Mesenteric fat pad (tissue), 1 donor: Measurements from ENCODE around the gene CALHM2. TPM values are rescaled to one million over a fixed set of nuclear protein-coding genes. Genes with fewer than 3 reads are reported as not detected.
"Not testable (repeated sequence)": the region's sequence is repeated elsewhere in the genome, so short reads cannot be mapped to it uniquely, and the experiment has no call there.

Experiments used
- DNase-seq: peaks from one replicate; pipeline ENCODE4 v3.0.0-alpha.2; 2020; ENCODE audit warnings: low spot score
- long read RNA-seq: library from polyadenylated mRNA; unstranded; transcript quantifications from one replicate; pipeline ENCODE4 v2.0.0, GENCODE V29; 2020
- total RNA-seq: library from RNA; stranded (reverse); fragmentation: NEBNext Ultra II Directional; extraction: Animal tissue kit (Norgen Biotek cat#: 25700); gene quantifications from one replicate; pipeline ENCODE4 v1.2.1, GENCODE V29; 2021
- donor health status: DM: yes; HTN: yes; CAD: no.

CALHM2 gene
- 40.3 TPM for total RNA-seq
- long read RNA-seq, transcript CALHM2-201 (4 exons, 1,859 nt), result minor isoform, 15 of 139 reads
- long read RNA-seq, transcript CALHM2-202 (4 exons, 1,843 nt), result major isoform, 18 of 139 reads
- long read RNA-seq, partial matches to known transcripts, result 64 of 139 reads
- long read RNA-seq, other reads (novel, unspliced or antisense), result 41 of 139 reads

GRCh38 chr10:103451831-103452505, at the start of gene CALHM2:
TSS of gene CALHM2 (minus strand) at chr10:103452370. CDS start at chr10:103449941, 2,429 bp downstream.
- DNase-seq, result no peak

- no peak for DNase-seq
Measured at GRCh38 chr10:103501186-103501585, 49.0 kb upstream of the CALHM2 start.

GRCh38 chr10:103500481-103500880, 48.3 kb upstream of the CALHM2 start:
- DNase-seq, result no peak

- no peak for DNase-seq
Measured at GRCh38 chr10:103499881-103500280, 47.7 kb upstream of the CALHM2 start.

GRCh38 chr10:103498936-103499638, 46.9 kb upstream of the CALHM2 start:
- no peak for DNase-seq

GRCh38 chr10:103497161-103497915, 45.2 kb upstream of the CALHM2 start:
- no peak for DNase-seq

GRCh38 chr10:103495321-103495720, 43.2 kb upstream of the CALHM2 start:
- no peak for DNase-seq

- no peak for DNase-seq
Measured at GRCh38 chr10:103493916-103494877, 42.0 kb upstream of the CALHM2 start.

GRCh38 chr10:103493362-103493915, 41.3 kb upstream of the CALHM2 start, which contains the start of gene NEURL1:
TSS of gene NEURL1 (plus strand) at chr10:103493705. CDS start at chr10:103494388, 683 bp downstream.
- no peak for DNase-seq

GRCh38 chr10:103492655-103493261, 40.6 kb upstream of the CALHM2 start:
- DNase-seq, result no peak

- DNase-seq, result no peak
Measured at GRCh38 chr10:103491729-103492364, 39.7 kb upstream of the CALHM2 start.

GRCh38 chr10:103490986-103491314, 38.8 kb upstream of the CALHM2 start:
- DNase-seq, result no peak

- DNase-seq, result no peak
Measured at GRCh38 chr10:103487410-103487708, 35.2 kb upstream of the CALHM2 start.

- not testable (repeated sequence) for DNase-seq
Measured at GRCh38 chr10:103486635-103487409, 34.7 kb upstream of the CALHM2 start.

GRCh38 chr10:103481974-103482531, 29.9 kb upstream of the CALHM2 start:
- no peak for DNase-seq

- no peak for DNase-seq
Measured at GRCh38 chr10:103480521-103480920, 28.4 kb upstream of the CALHM2 start.

- no peak for DNase-seq
Measured at GRCh38 chr10:103479135-103479534, 27.0 kb upstream of the CALHM2 start, which contains the start of gene CALHM3. TSS of gene CALHM3 (minus strand) at chr10:103479240. CDS start at chr10:103479032, 208 bp downstream.

- no peak for DNase-seq
Measured at GRCh38 chr10:103478671-103479070, 26.5 kb upstream of the CALHM2 start.
